LNCAP (cell line): ENCODE measurements around the gene PDZD2.

Experiments used
- TF ChIP-seq, protein P1 (sequence below): fragments of 450-650 bp; IDR thresholded peaks from 2 replicates; pipeline ENCODE4 v1.5.1; 2017; ENCODE audit warnings: mild to moderate bottlenecking

Gene PDZD2

DNA sequence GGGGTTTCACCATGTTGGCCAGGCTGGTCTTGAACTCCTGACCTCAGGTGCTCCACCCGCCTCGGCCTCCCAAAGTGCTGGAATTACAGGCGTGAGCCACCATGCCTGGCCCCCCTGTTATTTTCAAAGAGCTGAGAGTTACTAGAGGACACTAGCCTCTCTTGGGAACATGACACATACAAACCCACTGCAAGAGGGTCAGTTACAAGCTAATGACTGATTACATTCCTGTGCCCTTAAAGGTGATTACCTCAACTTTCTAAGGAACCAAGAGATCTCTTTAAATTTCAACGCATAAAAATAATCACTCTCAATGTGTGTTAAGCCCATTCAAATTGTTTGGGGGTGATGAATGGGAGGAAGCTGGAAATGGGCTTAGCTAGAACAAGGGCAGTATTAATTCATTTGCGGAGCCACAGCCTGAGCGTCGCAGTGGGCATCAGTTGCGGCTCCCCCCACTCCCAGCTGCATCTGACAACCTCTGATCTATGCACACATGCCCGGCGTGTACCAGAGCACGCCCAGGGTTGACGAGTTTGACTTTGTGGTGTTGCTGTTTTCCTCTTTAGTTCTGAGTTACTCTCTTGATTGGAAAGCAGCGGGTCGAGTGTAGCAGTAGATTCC is 388.3 kb downstream of the PDZD2 start:
- TF ChIP-seq, protein P1, sequence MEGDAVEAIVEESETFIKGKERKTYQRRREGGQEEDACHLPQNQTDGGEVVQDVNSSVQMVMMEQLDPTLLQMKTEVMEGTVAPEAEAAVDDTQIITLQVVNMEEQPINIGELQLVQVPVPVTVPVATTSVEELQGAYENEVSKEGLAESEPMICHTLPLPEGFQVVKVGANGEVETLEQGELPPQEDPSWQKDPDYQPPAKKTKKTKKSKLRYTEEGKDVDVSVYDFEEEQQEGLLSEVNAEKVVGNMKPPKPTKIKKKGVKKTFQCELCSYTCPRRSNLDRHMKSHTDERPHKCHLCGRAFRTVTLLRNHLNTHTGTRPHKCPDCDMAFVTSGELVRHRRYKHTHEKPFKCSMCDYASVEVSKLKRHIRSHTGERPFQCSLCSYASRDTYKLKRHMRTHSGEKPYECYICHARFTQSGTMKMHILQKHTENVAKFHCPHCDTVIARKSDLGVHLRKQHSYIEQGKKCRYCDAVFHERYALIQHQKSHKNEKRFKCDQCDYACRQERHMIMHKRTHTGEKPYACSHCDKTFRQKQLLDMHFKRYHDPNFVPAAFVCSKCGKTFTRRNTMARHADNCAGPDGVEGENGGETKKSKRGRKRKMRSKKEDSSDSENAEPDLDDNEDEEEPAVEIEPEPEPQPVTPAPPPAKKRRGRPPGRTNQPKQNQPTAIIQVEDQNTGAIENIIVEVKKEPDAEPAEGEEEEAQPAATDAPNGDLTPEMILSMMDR, result no peak

DNA sequence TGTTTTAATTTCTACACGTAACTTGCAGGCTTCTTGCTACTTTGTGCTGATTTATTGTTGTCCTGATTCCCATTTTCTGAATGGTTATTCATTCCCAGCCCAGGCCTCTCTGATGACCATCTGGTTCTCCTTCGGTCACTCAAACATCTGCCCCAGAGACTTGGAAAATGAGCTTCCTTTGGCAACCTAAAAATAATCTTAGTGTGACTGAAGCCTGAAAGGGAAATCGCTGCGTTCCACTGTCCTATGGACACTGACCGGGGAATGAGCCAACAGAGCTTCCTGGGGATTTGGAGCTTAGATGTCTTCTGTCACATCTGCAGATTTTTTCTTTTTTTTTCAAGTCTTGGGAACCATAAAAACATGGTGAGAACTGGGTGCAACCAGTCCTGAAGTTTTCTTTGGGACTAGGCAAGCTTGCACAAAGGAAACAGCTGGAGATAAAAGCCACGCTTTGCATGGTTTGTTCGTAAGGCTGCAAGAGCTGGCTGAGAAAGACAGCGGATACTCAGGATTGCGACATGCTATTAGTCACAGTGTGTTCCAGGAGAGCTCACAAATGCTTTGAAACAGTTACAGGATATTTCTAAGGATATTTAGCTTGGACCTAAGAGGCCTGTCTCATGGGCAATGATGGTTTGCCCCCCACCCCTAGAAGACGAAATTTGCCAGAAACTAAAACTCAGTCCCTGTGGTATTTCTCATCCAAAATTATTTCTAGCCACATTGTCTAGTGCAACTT is 389.0 kb downstream of the PDZD2 start:
- TF ChIP-seq, protein P1, result no peak

DNA sequence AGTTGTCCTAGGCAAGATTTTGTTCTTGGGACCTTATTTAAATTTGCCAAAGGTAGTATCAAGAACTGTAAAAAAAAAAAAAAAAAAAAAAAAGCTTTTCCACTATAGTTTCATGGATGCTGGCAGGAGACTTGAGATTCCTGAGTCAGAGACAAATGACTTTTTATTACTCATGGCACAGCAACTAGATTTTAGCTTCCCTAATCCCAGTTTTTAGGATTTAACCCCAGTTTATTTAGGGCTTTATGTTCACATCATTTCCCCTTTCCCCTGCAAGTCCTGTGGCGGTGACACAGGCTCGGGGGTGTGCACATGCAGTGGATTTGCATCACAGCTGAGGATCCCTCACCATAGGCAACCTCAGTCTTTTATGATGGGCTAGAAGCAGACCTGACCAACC is 390.3 kb downstream of the PDZD2 start:
- TF ChIP-seq, protein P1, result no peak

GRCh38 chr5:32029781-32030180 is 390.9 kb downstream of the PDZD2 start:
- TF ChIP-seq, protein P1, result no peak

- TF ChIP-seq, protein P1, result no peak
These were observed 391.3 kb downstream of the PDZD2 start for GRCh38 chr5:32030222-32030621.

DNA sequence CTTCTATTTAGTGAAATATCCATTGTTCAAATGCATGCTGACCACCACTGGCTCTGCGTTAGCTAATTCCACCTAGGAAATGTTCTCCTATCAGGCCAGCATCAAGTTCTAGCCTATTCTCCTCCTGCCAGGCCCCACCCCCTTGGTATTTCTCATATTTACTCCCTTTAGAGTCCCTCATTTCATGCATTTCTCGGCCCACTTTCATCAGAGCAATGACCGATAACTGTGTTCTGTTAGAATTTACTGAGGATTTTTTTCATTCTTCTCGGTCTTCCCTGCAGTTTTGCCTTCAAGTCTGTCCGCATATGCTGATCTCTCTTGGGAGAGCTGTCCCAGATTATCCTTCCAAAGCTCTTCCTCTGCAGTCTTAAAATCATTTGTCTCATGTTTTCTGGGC is 391.8 kb downstream of the PDZD2 start:
- TF ChIP-seq, protein P1, result no peak

DNA sequence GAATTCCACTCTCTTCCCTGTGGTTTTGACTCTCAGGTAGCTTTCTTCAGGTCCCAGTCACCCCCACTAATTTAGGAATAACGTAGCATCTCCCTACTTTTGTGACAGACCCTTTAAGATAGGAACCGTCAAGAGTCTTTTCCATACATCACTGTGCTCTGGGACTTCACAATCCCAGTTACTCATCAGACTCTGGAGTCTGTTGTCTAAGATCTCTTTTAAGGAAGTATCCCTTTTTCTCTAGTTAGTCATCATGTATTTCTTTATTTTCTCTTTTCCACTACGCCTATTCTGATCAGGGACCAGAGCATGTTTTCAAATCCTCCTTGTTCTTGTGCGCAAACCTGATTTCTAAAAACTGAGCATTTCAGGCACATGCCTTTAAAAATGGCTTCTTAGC is 392.2 kb downstream of the PDZD2 start:
- TF ChIP-seq, protein P1, result no peak
